ENCODE data around the gene WDR20. TPM values are rescaled to one million over a fixed set of nuclear protein-coding genes. Genes with fewer than 3 reads are reported as not detected.

The WDR20 gene
- total RNA-seq, 1 experiment from 2014 or later = 16.9 TPM

GRCh38 chr14:102197317-102197853 is 57.7 kb downstream of the WDR20 start:
- Histone ChIP-seq H3K4me1 (ENCODE audit: low read length) (peaks cover 17% of the 10 kb centered on the region), H3K4me3 (ENCODE audit: low read length) (no peak overlapping the region), H3K9ac (ENCODE audit: low read length) (no peak overlapping the region), H3K27me3 (ENCODE audit: low read length) (no peaks in the 10 kb centered on the region), H2AFZ (ENCODE audit: low read length) (no peak overlapping the region), H3K79me2 (ENCODE audit: low read length) (peaks cover 62% of the 10 kb centered on the region), H3K4me2 (ENCODE audit: low read depth, low read length, poor library complexity, severe bottlenecking) (no peak overlapping the region), H3K36me3 (ENCODE audit: insufficient read depth, low read length) (no peaks in the 10 kb centered on the region; the same call in 1 of the 2 replicates), H4K20me1 (ENCODE audit: insufficient read depth, low read depth, low read length) (peaks cover 4% of the 10 kb centered on the region; the same call in 1 of the 2 replicates), H3K27ac (ENCODE audit: low read length) (no peak overlapping the region), H3K9me2 (replicated peaks; ENCODE audit: insufficient read depth, low read length) (no peaks in the 10 kb centered on the region), H3K9me3 (ENCODE audit: low read length) (no peaks in the 10 kb centered on the region)
- no peak for DNase-seq

GRCh38 chr14:102200690-102201352 is 61.1 kb downstream of the WDR20 start:
- no peaks in the 10 kb centered on the region; the same call in 1 of the 2 replicates for H3K36me3 ChIP-seq (ENCODE audit: insufficient read depth, low read length)
- no peak overlapping the region for H2AFZ ChIP-seq (ENCODE audit: low read length)
- H3K27me3 ChIP-seq (ENCODE audit: low read length) = no peaks in the 10 kb centered on the region
- H4K20me1 ChIP-seq (ENCODE audit: insufficient read depth, low read depth, low read length) = peaks cover 9% of the 10 kb centered on the region; the same call in 1 of the 2 replicates
- H3K4me1 ChIP-seq (ENCODE audit: low read length) = peaks cover 3% of the 10 kb centered on the region; the same call in 1 of the 2 replicates
- H3K9ac ChIP-seq (ENCODE audit: low read length) = no peak overlapping the region
- H3K9me2 ChIP-seq (replicated peaks; ENCODE audit: insufficient read depth, low read length) = no peaks in the 10 kb centered on the region
- no peak overlapping the region for H3K4me3 ChIP-seq (ENCODE audit: low read length)
- H3K27ac ChIP-seq (ENCODE audit: low read length) = no peak overlapping the region
- no peak overlapping the region for H3K4me2 ChIP-seq (ENCODE audit: low read depth, low read length, poor library complexity, severe bottlenecking)
- peaks cover 37% of the 10 kb centered on the region for H3K79me2 ChIP-seq (ENCODE audit: low read length)
- no peaks in the 10 kb centered on the region for H3K9me3 ChIP-seq (ENCODE audit: low read length)
- DNase-seq = no peak

GRCh38 chr14:102201353-102201738 is 61.6 kb downstream of the WDR20 start:
- no peak for DNase-seq
- no peaks in the 10 kb centered on the region for H3K9me3 ChIP-seq (ENCODE audit: low read length)
- H3K4me1 ChIP-seq (ENCODE audit: low read length) = no peaks in the 10 kb centered on the region
- no peak overlapping the region for H3K27ac ChIP-seq (ENCODE audit: low read length)
- peaks cover 9% of the 10 kb centered on the region; the same call in 1 of the 2 replicates for H4K20me1 ChIP-seq (ENCODE audit: insufficient read depth, low read depth, low read length)
- H3K79me2 ChIP-seq (ENCODE audit: low read length) = peaks cover 34% of the 10 kb centered on the region
- H3K4me3 ChIP-seq (ENCODE audit: low read length) = no peak overlapping the region
- no peak overlapping the region for H3K4me2 ChIP-seq (ENCODE audit: low read depth, low read length, poor library complexity, severe bottlenecking)
- H3K9me2 ChIP-seq (replicated peaks; ENCODE audit: insufficient read depth, low read length) = no peaks in the 10 kb centered on the region
- no peak overlapping the region for H3K9ac ChIP-seq (ENCODE audit: low read length)
- no peaks in the 10 kb centered on the region for H3K27me3 ChIP-seq (ENCODE audit: low read length)
- no peak overlapping the region for H2AFZ ChIP-seq (ENCODE audit: low read length)
- no peaks in the 10 kb centered on the region for H3K36me3 ChIP-seq (ENCODE audit: insufficient read depth, low read length)

- no peak overlapping the region for H2AFZ ChIP-seq (ENCODE audit: low read length)
- H3K36me3 ChIP-seq (ENCODE audit: insufficient read depth, low read length) = no peaks in the 10 kb centered on the region
- H3K27me3 ChIP-seq (ENCODE audit: low read length) = no peaks in the 10 kb centered on the region
- H3K4me1 ChIP-seq (ENCODE audit: low read length) = no peaks in the 10 kb centered on the region
- peaks cover 32% of the 10 kb centered on the region for H3K79me2 ChIP-seq (ENCODE audit: low read length)
- no peak overlapping the region for H3K27ac ChIP-seq (ENCODE audit: low read length)
- H3K4me2 ChIP-seq (ENCODE audit: low read depth, low read length, poor library complexity, severe bottlenecking) = no peak overlapping the region
- DNase-seq = no peak
- H4K20me1 ChIP-seq (ENCODE audit: insufficient read depth, low read depth, low read length) = peaks cover 9% of the 10 kb centered on the region; the same call in 1 of the 2 replicates
- H3K9me2 ChIP-seq (replicated peaks; ENCODE audit: insufficient read depth, low read length) = no peaks in the 10 kb centered on the region
- H3K9me3 ChIP-seq (ENCODE audit: low read length) = no peaks in the 10 kb centered on the region
- no peak overlapping the region for H3K4me3 ChIP-seq (ENCODE audit: low read length)
- no peak overlapping the region for H3K9ac ChIP-seq (ENCODE audit: low read length)
Measured at GRCh38 chr14:102201776-102202175, 62.1 kb downstream of the WDR20 start.

- Histone ChIP-seq H3K9me2 (replicated peaks; ENCODE audit: insufficient read depth, low read length) (no peaks in the 10 kb centered on the region), H3K27me3 (ENCODE audit: low read length) (no peaks in the 10 kb centered on the region), H3K4me2 (ENCODE audit: low read depth, low read length, poor library complexity, severe bottlenecking) (no peak overlapping the region), H4K20me1 (ENCODE audit: insufficient read depth, low read depth, low read length) (peaks cover 9% of the 10 kb centered on the region; the same call in 1 of the 2 replicates), H3K9me3 (ENCODE audit: low read length) (no peaks in the 10 kb centered on the region), H3K79me2 (ENCODE audit: low read length) (peaks cover 25% of the 10 kb centered on the region), H3K27ac (ENCODE audit: low read length) (no peak overlapping the region), H3K36me3 (ENCODE audit: insufficient read depth, low read length) (no peaks in the 10 kb centered on the region), H3K4me3 (ENCODE audit: low read length) (no peak overlapping the region), H2AFZ (ENCODE audit: low read length) (no peak overlapping the region), H3K4me1 (ENCODE audit: low read length) (no peaks in the 10 kb centered on the region), H3K9ac (ENCODE audit: low read length) (no peak overlapping the region)
- DNase-seq = no peak
Measured at GRCh38 chr14:102202944-102203343, 63.2 kb downstream of the WDR20 start.

GRCh38 chr14:102203382-102203781 is 63.7 kb downstream of the WDR20 start:
- Histone ChIP-seq H3K36me3 (ENCODE audit: insufficient read depth, low read length) (no peaks in the 10 kb centered on the region), H3K4me3 (ENCODE audit: low read length) (no peak overlapping the region), H3K27ac (ENCODE audit: low read length) (no peak overlapping the region), H3K4me1 (ENCODE audit: low read length) (no peaks in the 10 kb centered on the region), H3K9ac (ENCODE audit: low read length) (no peak overlapping the region), H3K27me3 (ENCODE audit: low read length) (no peaks in the 10 kb centered on the region), H2AFZ (ENCODE audit: low read length) (no peak overlapping the region), H3K9me3 (ENCODE audit: low read length) (no peaks in the 10 kb centered on the region), H3K9me2 (replicated peaks; ENCODE audit: insufficient read depth, low read length) (no peaks in the 10 kb centered on the region), H4K20me1 (ENCODE audit: insufficient read depth, low read depth, low read length) (peaks cover 9% of the 10 kb centered on the region; the same call in 1 of the 2 replicates), H3K4me2 (ENCODE audit: low read depth, low read length, poor library complexity, severe bottlenecking) (no peak overlapping the region), H3K79me2 (ENCODE audit: low read length) (peaks cover 25% of the 10 kb centered on the region)
- no peak for DNase-seq

- no peaks in the 10 kb centered on the region for H3K9me2 ChIP-seq (replicated peaks; ENCODE audit: insufficient read depth, low read length)
- H3K27ac ChIP-seq (ENCODE audit: low read length) = no peak overlapping the region
- no peak for DNase-seq
- no peak overlapping the region for H3K4me3 ChIP-seq (ENCODE audit: low read length)
- H4K20me1 ChIP-seq (ENCODE audit: insufficient read depth, low read depth, low read length) = peaks cover 24% of the 10 kb centered on the region; the same call in 1 of the 2 replicates
- no peaks in the 10 kb centered on the region; the same call in 1 of the 2 replicates for H3K36me3 ChIP-seq (ENCODE audit: insufficient read depth, low read length)
- H3K9ac ChIP-seq (ENCODE audit: low read length) = no peak overlapping the region
- peaks cover 24% of the 10 kb centered on the region for H3K79me2 ChIP-seq (ENCODE audit: low read length)
- no peak overlapping the region for H2AFZ ChIP-seq (ENCODE audit: low read length)
- H3K4me2 ChIP-seq (ENCODE audit: low read depth, low read length, poor library complexity, severe bottlenecking) = no peak overlapping the region
- no peaks in the 10 kb centered on the region for H3K9me3 ChIP-seq (ENCODE audit: low read length)
- H3K27me3 ChIP-seq (ENCODE audit: low read length) = no peaks in the 10 kb centered on the region
- H3K4me1 ChIP-seq (ENCODE audit: low read length) = no peaks in the 10 kb centered on the region
Measured at GRCh38 chr14:102205560-102205959, 65.9 kb downstream of the WDR20 start.

GRCh38 chr14:102206918-102207317 is 67.2 kb downstream of the WDR20 start:
- Histone ChIP-seq H3K79me2 (ENCODE audit: low read length) (peaks cover 12% of the 10 kb centered on the region), H3K4me2 (ENCODE audit: low read depth, low read length, poor library complexity, severe bottlenecking) (no peak overlapping the region), H3K9me3 (ENCODE audit: low read length) (no peaks in the 10 kb centered on the region), H3K4me1 (ENCODE audit: low read length) (no peaks in the 10 kb centered on the region), H4K20me1 (ENCODE audit: insufficient read depth, low read depth, low read length) (peaks cover 33% of the 10 kb centered on the region), H3K9ac (ENCODE audit: low read length) (no peak overlapping the region), H3K27me3 (ENCODE audit: low read length) (no peaks in the 10 kb centered on the region), H3K9me2 (replicated peaks; ENCODE audit: insufficient read depth, low read length) (no peaks in the 10 kb centered on the region), H3K27ac (ENCODE audit: low read length) (no peak overlapping the region), H3K4me3 (ENCODE audit: low read length) (no peak overlapping the region), H2AFZ (ENCODE audit: low read length) (no peak overlapping the region), H3K36me3 (ENCODE audit: insufficient read depth, low read length) (no peaks in the 10 kb centered on the region; the same call in 1 of the 2 replicates)
- no peak for DNase-seq

Measured in Karpas-422 (cell line).